ENCODE results near the gene CBR4. TPM values are rescaled to one million over a fixed set of nuclear protein-coding genes. Genes with fewer than 3 reads are reported as not detected.

Gene CBR4
- total RNA-seq, 2 donors from 2014 or later, result 11.6 to 13.1 TPM

- ATAC-seq (ENCODE audit: insufficient number of reproducible peaks, low FRiP score, low read depth), result no peak
- DNase-seq (ENCODE audit: low spot score), result no peak
- Histone ChIP-seq H3K36me3 (no peaks in the 10 kb centered on the region), H3K4me3 (no peak overlapping the region), H3K4me1 (ENCODE audit: control insufficient read depth in 1 of 2, low read depth in 2 of 2) (no peaks in the 10 kb centered on the region), H3K27ac (no peak overlapping the region), H3K9me3 (peaks cover 17% of the 10 kb centered on the region), H3K27me3 (replicated peaks; ENCODE audit: insufficient read depth) (no peaks in the 10 kb centered on the region)
- peak; percentile 16 for TF ChIP-seq CTCF (IDR thresholded peaks at IDR 0.05)
Measured at GRCh38 chr4:168942985-168943384, 67.1 kb downstream of the CBR4 start.
